ENCODE measurements around the gene PLA2G1B. TPM values are rescaled to one million over a fixed set of nuclear protein-coding genes. Genes with fewer than 3 reads are reported as not detected.

PLA2G1B gene
- total and polyA plus RNA-seq, 2 of the 13 experiments (the other 11 are each of a cell fraction or from before 2014, with no cell fraction given) = 0.33 to 1.4 TPM

DNA sequence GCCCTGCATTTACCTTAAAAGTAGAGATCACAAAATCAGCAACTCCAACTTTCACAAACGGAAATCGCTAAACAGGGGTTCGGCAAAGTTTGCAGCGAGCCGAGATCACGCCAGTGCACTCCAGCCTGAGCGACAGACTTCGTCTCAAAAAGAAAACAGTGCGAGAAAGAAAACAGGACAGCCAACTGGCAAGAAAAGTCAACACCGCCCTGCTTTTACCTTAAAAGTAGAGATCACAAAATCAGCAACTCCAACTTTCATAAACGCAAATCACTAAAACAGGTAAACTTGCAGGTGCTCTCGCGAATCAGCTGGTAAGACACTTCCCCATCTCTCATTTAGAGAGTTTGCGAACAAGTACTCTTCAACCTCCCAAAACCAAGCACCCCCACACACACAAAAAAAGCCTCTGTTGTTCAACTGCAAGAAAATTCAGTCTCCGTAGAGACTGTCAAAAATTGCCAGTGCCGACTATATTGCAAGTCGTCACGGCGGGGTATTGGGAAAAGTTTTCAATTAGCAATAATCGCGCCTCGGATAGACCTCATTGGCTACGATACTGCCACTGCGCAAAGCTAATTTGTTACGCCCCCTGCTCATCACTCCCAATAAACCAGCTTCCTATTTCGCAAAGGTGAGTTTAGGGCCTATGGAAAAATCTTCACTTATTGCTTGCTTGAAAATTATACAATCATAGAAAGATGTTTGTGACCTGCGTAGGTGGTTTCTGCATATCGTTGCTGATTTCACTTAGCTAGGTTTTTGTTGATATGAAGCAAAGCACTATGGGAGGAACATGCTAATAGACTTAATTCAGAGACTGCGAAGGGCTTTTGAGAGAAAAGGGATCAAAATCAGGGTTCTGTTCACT is 34.7 kb downstream of the PLA2G1B start, which contains the start of gene RNU4-1 (continued):
- TF ChIP-seq, protein P1, sequence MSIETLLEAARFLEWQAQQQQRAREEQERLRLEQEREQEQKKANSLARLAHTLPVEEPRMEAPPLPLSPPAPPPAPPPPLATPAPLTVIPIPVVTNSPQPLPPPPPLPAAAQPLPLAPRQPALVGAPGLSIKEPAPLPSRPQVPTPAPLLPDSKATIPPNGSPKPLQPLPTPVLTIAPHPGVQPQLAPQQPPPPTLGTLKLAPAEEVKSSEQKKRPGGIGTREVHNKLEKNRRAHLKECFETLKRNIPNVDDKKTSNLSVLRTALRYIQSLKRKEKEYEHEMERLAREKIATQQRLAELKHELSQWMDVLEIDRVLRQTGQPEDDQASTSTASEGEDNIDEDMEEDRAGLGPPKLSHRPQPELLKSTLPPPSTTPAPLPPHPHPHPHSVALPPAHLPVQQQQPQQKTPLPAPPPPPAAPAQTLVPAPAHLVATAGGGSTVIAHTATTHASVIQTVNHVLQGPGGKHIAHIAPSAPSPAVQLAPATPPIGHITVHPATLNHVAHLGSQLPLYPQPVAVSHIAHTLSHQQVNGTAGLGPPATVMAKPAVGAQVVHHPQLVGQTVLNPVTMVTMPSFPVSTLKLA (IDR thresholded peaks at IDR 0.05) = no peak
- TF ChIP-seq, protein P2, sequence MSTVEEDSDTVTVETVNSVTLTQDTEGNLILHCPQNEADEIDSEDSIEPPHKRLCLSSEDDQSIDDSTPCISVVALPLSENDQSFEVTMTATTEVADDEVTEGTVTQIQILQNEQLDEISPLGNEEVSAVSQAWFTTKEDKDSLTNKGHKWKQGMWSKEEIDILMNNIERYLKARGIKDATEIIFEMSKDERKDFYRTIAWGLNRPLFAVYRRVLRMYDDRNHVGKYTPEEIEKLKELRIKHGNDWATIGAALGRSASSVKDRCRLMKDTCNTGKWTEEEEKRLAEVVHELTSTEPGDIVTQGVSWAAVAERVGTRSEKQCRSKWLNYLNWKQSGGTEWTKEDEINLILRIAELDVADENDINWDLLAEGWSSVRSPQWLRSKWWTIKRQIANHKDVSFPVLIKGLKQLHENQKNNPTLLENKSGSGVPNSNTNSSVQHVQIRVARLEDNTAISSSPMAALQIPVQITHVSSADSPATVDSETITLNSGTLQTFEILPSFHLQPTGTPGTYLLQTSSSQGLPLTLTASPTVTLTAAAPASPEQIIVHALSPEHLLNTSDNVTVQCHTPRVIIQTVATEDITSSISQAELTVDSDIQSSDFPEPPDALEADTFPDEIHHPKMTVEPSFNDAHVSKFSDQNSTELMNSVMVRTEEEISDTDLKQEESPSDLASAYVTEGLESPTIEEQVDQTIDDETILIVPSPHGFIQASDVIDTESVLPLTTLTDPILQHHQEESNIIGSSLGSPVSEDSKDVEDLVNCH (CRISPR knock-in tag; IDR thresholded peaks at IDR 0.05) = no peak
- TF ChIP-seq, protein P3, sequence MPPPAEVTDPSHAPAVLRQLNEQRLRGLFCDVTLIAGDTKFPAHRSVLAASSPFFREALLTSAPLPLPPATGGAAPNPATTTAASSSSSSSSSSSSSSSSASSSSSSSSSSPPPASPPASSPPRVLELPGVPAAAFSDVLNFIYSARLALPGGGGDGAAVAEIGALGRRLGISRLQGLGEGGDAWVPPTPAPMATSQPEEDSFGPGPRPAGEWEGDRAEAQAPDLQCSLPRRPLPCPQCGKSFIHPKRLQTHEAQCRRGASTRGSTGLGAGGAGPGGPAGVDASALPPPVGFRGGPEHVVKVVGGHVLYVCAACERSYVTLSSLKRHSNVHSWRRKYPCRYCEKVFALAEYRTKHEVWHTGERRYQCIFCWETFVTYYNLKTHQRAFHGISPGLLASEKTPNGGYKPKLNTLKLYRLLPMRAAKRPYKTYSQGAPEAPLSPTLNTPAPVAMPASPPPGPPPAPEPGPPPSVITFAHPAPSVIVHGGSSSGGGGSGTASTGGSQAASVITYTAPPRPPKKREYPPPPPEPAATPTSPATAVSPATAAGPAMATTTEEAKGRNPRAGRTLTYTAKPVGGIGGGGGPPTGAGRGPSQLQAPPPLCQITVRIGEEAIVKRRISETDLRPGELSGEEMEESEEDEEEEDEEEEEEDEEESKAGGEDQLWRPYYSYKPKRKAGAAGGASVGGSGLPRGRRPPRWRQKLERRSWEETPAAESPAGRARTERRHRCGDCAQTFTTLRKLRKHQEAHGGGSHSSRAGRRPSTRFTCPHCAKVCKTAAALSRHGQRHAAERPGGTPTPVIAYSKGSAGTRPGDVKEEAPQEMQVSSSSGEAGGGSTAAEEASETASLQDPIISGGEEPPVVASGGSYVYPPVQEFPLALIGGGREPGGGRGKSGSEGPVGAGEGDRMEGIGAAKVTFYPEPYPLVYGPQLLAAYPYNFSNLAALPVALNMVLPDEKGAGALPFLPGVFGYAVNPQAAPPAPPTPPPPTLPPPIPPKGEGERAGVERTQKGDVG (CRISPR knock-in tag; IDR thresholded peaks at IDR 0.05; ENCODE audit: borderline replicate concordance) = no peak
- TF ChIP-seq RAD21 (CRISPR knock-in tag; IDR thresholded peaks at IDR 0.05) (peak; percentile 22; the same call in 1 of the 2 replicates), U2AF2 (IDR thresholded peaks at IDR 0.05; ENCODE audit: low read depth, low read length) (no peak), RXRA (CRISPR knock-in tag; IDR thresholded peaks at IDR 0.05) (no peak; the same call in 1 of the 2 replicates), RBFOX2 (IDR thresholded peaks at IDR 0.05; ENCODE audit: low read depth, low read length) (peak; percentile 90), ZNF562 (CRISPR knock-in tag; IDR thresholded peaks at IDR 0.05; ENCODE audit: borderline replicate concordance) (peak; percentile 80; the same call in 1 of the 2 replicates), HNF4G (IDR thresholded peaks at IDR 0.05; ENCODE audit: borderline replicate concordance, low read depth, low read length) (peak; percentile 37; the same call in 1 of the 2 replicates), HNF4G (CRISPR knock-in tag; IDR thresholded peaks at IDR 0.05; ENCODE audit: borderline replicate concordance, low read depth) (no peak), ZNF136 (CRISPR knock-in tag; IDR thresholded peaks at IDR 0.05; ENCODE audit: low read depth) (no peak; the same call in 1 of the 2 replicates), ZSCAN25 (CRISPR knock-in tag; IDR thresholded peaks at IDR 0.05) (no peak; the same call in 1 of the 2 replicates), CHD4 (IDR thresholded peaks at IDR 0.05; ENCODE audit: borderline replicate concordance, low read length) (peak; percentile 4; the same call in 1 of the 2 replicates), SIN3A (IDR thresholded peaks at IDR 0.05; ENCODE audit: borderline replicate concordance, low read depth, low read length) (peak; percentile 85; the same call in 1 of the 2 replicates), SRSF1 (optimal IDR thresholded peaks at IDR 0.05; ENCODE audit: low read depth, low read length) (no peak), THYN1 (CRISPR knock-in tag; IDR thresholded peaks at IDR 0.05; ENCODE audit: borderline replicate concordance, low read depth) (no peak)
- TF ChIP-seq, protein P4, sequence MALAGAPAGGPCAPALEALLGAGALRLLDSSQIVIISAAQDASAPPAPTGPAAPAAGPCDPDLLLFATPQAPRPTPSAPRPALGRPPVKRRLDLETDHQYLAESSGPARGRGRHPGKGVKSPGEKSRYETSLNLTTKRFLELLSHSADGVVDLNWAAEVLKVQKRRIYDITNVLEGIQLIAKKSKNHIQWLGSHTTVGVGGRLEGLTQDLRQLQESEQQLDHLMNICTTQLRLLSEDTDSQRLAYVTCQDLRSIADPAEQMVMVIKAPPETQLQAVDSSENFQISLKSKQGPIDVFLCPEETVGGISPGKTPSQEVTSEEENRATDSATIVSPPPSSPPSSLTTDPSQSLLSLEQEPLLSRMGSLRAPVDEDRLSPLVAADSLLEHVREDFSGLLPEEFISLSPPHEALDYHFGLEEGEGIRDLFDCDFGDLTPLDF (CRISPR knock-in tag; IDR thresholded peaks at IDR 0.05) = peak; percentile 74; the same call in 1 of the 2 replicates
- TF ChIP-seq, protein P5, sequence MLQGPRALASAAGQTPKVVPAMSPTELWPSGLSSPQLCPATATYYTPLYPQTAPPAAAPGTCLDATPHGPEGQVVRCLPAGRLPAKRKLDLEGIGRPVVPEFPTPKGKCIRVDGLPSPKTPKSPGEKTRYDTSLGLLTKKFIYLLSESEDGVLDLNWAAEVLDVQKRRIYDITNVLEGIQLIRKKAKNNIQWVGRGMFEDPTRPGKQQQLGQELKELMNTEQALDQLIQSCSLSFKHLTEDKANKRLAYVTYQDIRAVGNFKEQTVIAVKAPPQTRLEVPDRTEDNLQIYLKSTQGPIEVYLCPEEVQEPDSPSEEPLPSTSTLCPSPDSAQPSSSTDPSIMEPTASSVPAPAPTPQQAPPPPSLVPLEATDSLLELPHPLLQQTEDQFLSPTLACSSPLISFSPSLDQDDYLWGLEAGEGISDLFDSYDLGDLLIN (CRISPR knock-in tag; IDR thresholded peaks at IDR 0.05; ENCODE audit: borderline replicate concordance) = peak; percentile 64; the same call in 1 of the 2 replicates
